ENCODE results near the gene PARD3.

PARD3 gene

GRCh38 chr10:34526758-34527730 lies 288.1 kb downstream of the PARD3 start:
- peak; percentile 96 to 97 for DNase-seq (ENCODE audit: low read depth in 2 of 2)
- peak overlapping the region in 1 of 2 donors; percentile 25 for H3K4me3 ChIP-seq (replicated peaks in 1 of 2; ENCODE audit: low read depth in 2 of 2, low read length in 2 of 2)
- peak; percentile 19 for TF ChIP-seq CTCF (IDR thresholded peaks at IDR 0.05; ENCODE audit: low read depth, low read length)

- TF ChIP-seq CTCF (IDR thresholded peaks at IDR 0.05; ENCODE audit: low read depth, low read length): no peak
- peak; percentile 80 to 85 for DNase-seq (ENCODE audit: low read depth in 2 of 2)
- peak overlapping the region in 1 of 2 donors; percentile 25 for H3K4me3 ChIP-seq (replicated peaks in 1 of 2; ENCODE audit: low read depth in 2 of 2, low read length in 2 of 2)
These were observed 288.9 kb downstream of the PARD3 start for GRCh38 chr10:34526186-34526585.

- DNase-seq (ENCODE audit: low read depth in 2 of 2): no peak
- TF ChIP-seq CTCF (IDR thresholded peaks at IDR 0.05; ENCODE audit: low read depth, low read length): no peak
- H3K4me3 ChIP-seq (replicated peaks in 1 of 2; ENCODE audit: low read depth in 2 of 2, low read length in 2 of 2): no peak overlapping the region
These were observed 290.6 kb downstream of the PARD3 start for GRCh38 chr10:34524369-34525091.

GRCh38 chr10:34523017-34523767 lies 291.9 kb downstream of the PARD3 start:
- H3K4me3 ChIP-seq (replicated peaks in 1 of 2; ENCODE audit: low read depth in 2 of 2, low read length in 2 of 2): no peak overlapping the region
- no peak for TF ChIP-seq CTCF (IDR thresholded peaks at IDR 0.05; ENCODE audit: low read depth, low read length)
- DNase-seq (ENCODE audit: low read depth in 2 of 2): peak in 1 of 2 donors; percentile 76

- no peak overlapping the region for H3K4me3 ChIP-seq (replicated peaks in 1 of 2; ENCODE audit: low read depth in 2 of 2, low read length in 2 of 2)
- DNase-seq (ENCODE audit: low read depth in 2 of 2): peak; percentile 71 to 74
- peak; percentile 67 for TF ChIP-seq CTCF (IDR thresholded peaks at IDR 0.05; ENCODE audit: low read depth, low read length)
These were observed 292.6 kb downstream of the PARD3 start for GRCh38 chr10:34522546-34522945.

GRCh38 chr10:34520510-34520909 lies 294.6 kb downstream of the PARD3 start:
- no peak for TF ChIP-seq CTCF (IDR thresholded peaks at IDR 0.05; ENCODE audit: low read depth, low read length)
- no peak for DNase-seq (ENCODE audit: low read depth in 2 of 2)

More at GRCh38 chr10:34520510-34520909, 294.6 kb downstream of the PARD3 start:
- no peak overlapping the region for H3K4me3 ChIP-seq (replicated peaks in 1 of 2; ENCODE audit: low read depth in 2 of 2, low read length in 2 of 2)
